Measurements from ENCODE around the gene EFNB3.

The EFNB3 gene

GRCh38 chr17:7674934-7675333, 30.1 kb upstream of the EFNB3 start:
- Histone ChIP-seq H3F3A (ENCODE audit: control insufficient read depth, insufficient read depth) (no peaks in the 10 kb centered on the region), H3K4me2 (ENCODE audit: low read length) (no peak overlapping the region), H3K36me3 (ENCODE audit: control insufficient read depth, low read length) (peaks cover 75% of the 10 kb centered on the region), H3K27me3 (ENCODE audit: control insufficient read depth, low read length) (no peaks in the 10 kb centered on the region), H3K4me3 (ENCODE audit: low read length) (no peak overlapping the region), H3K27ac (ENCODE audit: low read depth, low read length) (no peak overlapping the region), H3K9me2 (replicated peaks; ENCODE audit: control insufficient read depth, low read length) (no peaks in the 10 kb centered on the region), H4K20me1 (ENCODE audit: control insufficient read depth, insufficient read depth, low read depth, low read length) (no peaks in the 10 kb centered on the region), H3K79me2 (ENCODE audit: control insufficient read depth, low read length) (peaks cover 29% of the 10 kb centered on the region), H3K9me3 (ENCODE audit: control insufficient read depth, insufficient read depth, low read length) (peaks cover 8% of the 10 kb centered on the region), H3K4me1 (ENCODE audit: control insufficient read depth, low read length) (no peaks in the 10 kb centered on the region)
- TF ChIP-seq CTCF (IDR thresholded peaks at IDR 0.05; ENCODE audit: low read depth, low read length, poor library complexity, severe bottlenecking) (no peak), EZH2phosphoT487 (IDR thresholded peaks at IDR 0.05; ENCODE audit: borderline replicate concordance, low read length) (no peak)

GRCh38 chr17:7676533-7676932, 28.5 kb upstream of the EFNB3 start:
- Histone ChIP-seq H3K79me2 (ENCODE audit: control insufficient read depth, low read length) (peaks cover 44% of the 10 kb centered on the region), H3K9me2 (replicated peaks; ENCODE audit: control insufficient read depth, low read length) (no peaks in the 10 kb centered on the region), H3K4me1 (ENCODE audit: control insufficient read depth, low read length) (no peaks in the 10 kb centered on the region), H3K27me3 (ENCODE audit: control insufficient read depth, low read length) (no peaks in the 10 kb centered on the region), H3F3A (ENCODE audit: control insufficient read depth, insufficient read depth) (no peaks in the 10 kb centered on the region), H3K4me3 (ENCODE audit: low read length) (no peak overlapping the region), H3K9me3 (ENCODE audit: control insufficient read depth, insufficient read depth, low read length) (peaks cover 8% of the 10 kb centered on the region), H3K36me3 (ENCODE audit: control insufficient read depth, low read length) (peaks cover 63% of the 10 kb centered on the region), H3K4me2 (ENCODE audit: low read length) (no peak overlapping the region), H4K20me1 (ENCODE audit: control insufficient read depth, insufficient read depth, low read depth, low read length) (no peaks in the 10 kb centered on the region), H3K27ac (ENCODE audit: low read depth, low read length) (no peak overlapping the region)
- no peak for TF ChIP-seq EZH2phosphoT487 (IDR thresholded peaks at IDR 0.05; ENCODE audit: borderline replicate concordance, low read length)
- no peak for TF ChIP-seq CTCF (IDR thresholded peaks at IDR 0.05; ENCODE audit: low read depth, low read length, poor library complexity, severe bottlenecking)

- Histone ChIP-seq H4K20me1 (ENCODE audit: control insufficient read depth, insufficient read depth, low read depth, low read length) (peaks cover 2% of the 10 kb centered on the region; the same call in 1 of the 2 replicates), H3K9me3 (ENCODE audit: control insufficient read depth, insufficient read depth, low read length) (peaks cover 8% of the 10 kb centered on the region), H3K27ac (ENCODE audit: low read depth, low read length) (no peak overlapping the region), H3K36me3 (ENCODE audit: control insufficient read depth, low read length) (peaks cover 60% of the 10 kb centered on the region), H3K4me1 (ENCODE audit: control insufficient read depth, low read length) (no peaks in the 10 kb centered on the region), H3K79me2 (ENCODE audit: control insufficient read depth, low read length) (peaks cover 54% of the 10 kb centered on the region), H3K9me2 (replicated peaks; ENCODE audit: control insufficient read depth, low read length) (no peaks in the 10 kb centered on the region), H3K4me3 (ENCODE audit: low read length) (no peak overlapping the region), H3K4me2 (ENCODE audit: low read length) (no peak overlapping the region), H3K27me3 (ENCODE audit: control insufficient read depth, low read length) (no peaks in the 10 kb centered on the region), H3F3A (ENCODE audit: control insufficient read depth, insufficient read depth) (no peaks in the 10 kb centered on the region)
- no peak for TF ChIP-seq EZH2phosphoT487 (IDR thresholded peaks at IDR 0.05; ENCODE audit: borderline replicate concordance, low read length)
- no peak for TF ChIP-seq CTCF (IDR thresholded peaks at IDR 0.05; ENCODE audit: low read depth, low read length, poor library complexity, severe bottlenecking)
Measured at GRCh38 chr17:7677388-7678067, 27.5 kb upstream of the EFNB3 start.

Data from DOHH2 (cell line).